GM18873 (cell line): ENCODE measurements around the gene TLL1.

Experiments used
- ATAC-seq: cut with Tn5 transposase; IDR thresholded peaks from one replicate; pipeline ENCODE4 v1.9.1; 2021; ENCODE audit warnings: mild to moderate bottlenecking, moderate library complexity, moderate number of reproducible peaks; ENCODE audit not compliant: unreplicated experiment, low FRiP score

Gene TLL1

GRCh38 chr4:165970703-165971420 lies 97.8 kb downstream of the TLL1 start:
- ATAC-seq, result no peak

GRCh38 chr4:165971446-165971845 lies 98.4 kb downstream of the TLL1 start:
- no peak for ATAC-seq

GRCh38 chr4:165971933-165972332 lies 98.9 kb downstream of the TLL1 start:
- ATAC-seq, result no peak

- ATAC-seq, result no peak
These were observed 99.7 kb downstream of the TLL1 start for GRCh38 chr4:165972747-165973146.

- ATAC-seq, result no peak
These were observed 109.9 kb downstream of the TLL1 start for GRCh38 chr4:165982934-165983333.

GRCh38 chr4:165986956-165987698 lies 114.1 kb downstream of the TLL1 start:
- no peak for ATAC-seq

GRCh38 chr4:165991325-165992180 lies 118.5 kb downstream of the TLL1 start:
- ATAC-seq, result no peak

GRCh38 chr4:165992283-165992682 lies 119.2 kb downstream of the TLL1 start:
- no peak for ATAC-seq

GRCh38 chr4:165994701-165995100 lies 121.7 kb downstream of the TLL1 start:
- ATAC-seq, result no peak

GRCh38 chr4:166003811-166004210 lies 130.8 kb downstream of the TLL1 start:
- ATAC-seq, result no peak

GRCh38 chr4:166006217-166006616 lies 133.2 kb downstream of the TLL1 start:
- ATAC-seq, result no peak

GRCh38 chr4:166008510-166008909 lies 135.5 kb downstream of the TLL1 start:
- ATAC-seq, result no peak

GRCh38 chr4:166012129-166013030 lies 139.3 kb downstream of the TLL1 start:
- no peak for ATAC-seq

GRCh38 chr4:166014411-166014810 lies 141.4 kb downstream of the TLL1 start:
- ATAC-seq, result no peak

GRCh38 chr4:166017804-166018203 lies 144.8 kb downstream of the TLL1 start:
- no peak for ATAC-seq

- ATAC-seq, result no peak
These were observed 146.6 kb downstream of the TLL1 start for GRCh38 chr4:166019441-166020220.

GRCh38 chr4:166021617-166022016 lies 148.6 kb downstream of the TLL1 start:
- ATAC-seq, result no peak

- ATAC-seq, result no peak
These were observed 161.9 kb downstream of the TLL1 start for GRCh38 chr4:166034965-166035364.

- no peak for ATAC-seq
These were observed 166.8 kb downstream of the TLL1 start for GRCh38 chr4:166039822-166040221.
